ENCODE measurements around the gene MYL7. TPM values are rescaled to one million over a fixed set of nuclear protein-coding genes. Genes with fewer than 3 reads are reported as not detected.

The MYL7 gene
- total RNA-seq, 2 experiments from 2014 or later: not detected

DNA sequence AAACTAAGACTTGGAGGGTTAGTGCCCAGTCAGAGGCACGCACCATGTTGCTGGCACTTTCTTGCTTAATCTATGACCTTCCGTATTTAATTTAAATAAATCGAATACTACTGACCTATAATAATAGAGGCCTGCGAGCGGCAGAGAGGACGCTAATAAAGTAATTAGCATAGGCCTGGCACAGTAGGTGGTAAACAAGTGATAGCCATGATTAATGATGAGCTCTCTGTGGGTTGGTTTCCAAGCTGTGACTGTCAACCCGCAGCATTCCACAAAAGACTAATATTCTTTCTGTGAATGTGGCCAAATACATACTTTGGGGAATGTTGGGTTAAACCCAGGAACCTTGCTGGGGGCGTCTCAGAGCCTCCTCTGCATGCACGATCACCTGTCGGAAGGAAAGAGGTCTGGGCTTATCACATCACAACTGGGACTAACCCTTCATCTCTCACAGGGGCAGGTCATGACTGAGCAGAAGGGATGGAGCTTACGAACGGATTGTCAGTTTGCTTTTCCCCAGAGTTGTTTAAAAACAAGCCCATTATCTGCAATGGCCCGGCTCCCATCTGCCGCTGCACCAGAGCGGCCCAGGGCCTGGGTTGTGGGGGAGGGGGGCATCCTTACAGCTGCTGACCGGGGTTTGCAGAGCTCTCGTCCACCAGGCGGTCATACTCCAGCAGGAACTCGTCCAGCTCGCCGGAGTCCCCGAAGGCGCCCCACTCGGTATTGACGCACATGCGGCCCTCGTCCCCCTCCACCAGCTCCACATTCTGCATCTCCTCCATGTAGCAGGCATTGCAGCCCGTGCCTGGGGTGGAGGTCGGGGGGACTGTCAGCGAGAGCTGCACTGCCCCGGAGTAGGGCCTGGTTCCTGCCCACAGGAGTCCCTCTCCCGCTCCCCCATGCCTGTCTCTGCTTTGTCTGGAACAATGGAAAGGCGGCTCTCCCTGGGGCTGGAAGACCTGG lies 6.2 kb upstream of the MYL7 start:
- Histone ChIP-seq H4K20me1 (ENCODE audit: insufficient read depth, low read length) (no peaks in the 10 kb centered on the region), H3K4me1 (ENCODE audit: insufficient read depth, low read length, poor library complexity, severe bottlenecking) (no peaks in the 10 kb centered on the region), H3K4me2 (ENCODE audit: low read length) (no peak overlapping the region), H3K9me3 (ENCODE audit: low read length) (no peaks in the 10 kb centered on the region), H3K9me2 (ENCODE audit: insufficient read depth, low read length) (no peaks in the 10 kb centered on the region), H3K36me3 (ENCODE audit: insufficient read depth, low read length) (no peaks in the 10 kb centered on the region), H3K4me3 (ENCODE audit: low read depth, low read length, poor library complexity, severe bottlenecking) (no peak overlapping the region), H2AFZ (ENCODE audit: low read length) (no peak overlapping the region), H3K79me2 (ENCODE audit: insufficient read depth, low read depth, low read length) (no peaks in the 10 kb centered on the region), H3K27ac (ENCODE audit: low read depth, low read length, poor library complexity, severe bottlenecking) (no peak overlapping the region)
- CTCF ChIA-PET (ENCODE audit: unreplicated experiment): no interaction called here
- TF ChIP-seq EZH2phosphoT487 (IDR thresholded peaks at IDR 0.05; ENCODE audit: borderline replicate concordance, low read depth, low read length): no peak
- TF ChIP-seq, protein P1, sequence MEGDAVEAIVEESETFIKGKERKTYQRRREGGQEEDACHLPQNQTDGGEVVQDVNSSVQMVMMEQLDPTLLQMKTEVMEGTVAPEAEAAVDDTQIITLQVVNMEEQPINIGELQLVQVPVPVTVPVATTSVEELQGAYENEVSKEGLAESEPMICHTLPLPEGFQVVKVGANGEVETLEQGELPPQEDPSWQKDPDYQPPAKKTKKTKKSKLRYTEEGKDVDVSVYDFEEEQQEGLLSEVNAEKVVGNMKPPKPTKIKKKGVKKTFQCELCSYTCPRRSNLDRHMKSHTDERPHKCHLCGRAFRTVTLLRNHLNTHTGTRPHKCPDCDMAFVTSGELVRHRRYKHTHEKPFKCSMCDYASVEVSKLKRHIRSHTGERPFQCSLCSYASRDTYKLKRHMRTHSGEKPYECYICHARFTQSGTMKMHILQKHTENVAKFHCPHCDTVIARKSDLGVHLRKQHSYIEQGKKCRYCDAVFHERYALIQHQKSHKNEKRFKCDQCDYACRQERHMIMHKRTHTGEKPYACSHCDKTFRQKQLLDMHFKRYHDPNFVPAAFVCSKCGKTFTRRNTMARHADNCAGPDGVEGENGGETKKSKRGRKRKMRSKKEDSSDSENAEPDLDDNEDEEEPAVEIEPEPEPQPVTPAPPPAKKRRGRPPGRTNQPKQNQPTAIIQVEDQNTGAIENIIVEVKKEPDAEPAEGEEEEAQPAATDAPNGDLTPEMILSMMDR (conservative IDR thresholded peaks at IDR 0.05; ENCODE audit: low read length): no peak
- BruUV-seq (replicated peaks): no TSS peak
- DNase-seq (ENCODE audit: low spot score): no peak
- POLR2A ChIA-PET: interaction anchor here (0.9 kb wide), 1 partner anchor 16 kb away, joined by 3 read pairs; no protein-coding TSS in a partner anchor
- intact Hi-C loops (cut with micrococcal nuclease; ENCODE audit: unreplicated experiment): no loop called here

DNA sequence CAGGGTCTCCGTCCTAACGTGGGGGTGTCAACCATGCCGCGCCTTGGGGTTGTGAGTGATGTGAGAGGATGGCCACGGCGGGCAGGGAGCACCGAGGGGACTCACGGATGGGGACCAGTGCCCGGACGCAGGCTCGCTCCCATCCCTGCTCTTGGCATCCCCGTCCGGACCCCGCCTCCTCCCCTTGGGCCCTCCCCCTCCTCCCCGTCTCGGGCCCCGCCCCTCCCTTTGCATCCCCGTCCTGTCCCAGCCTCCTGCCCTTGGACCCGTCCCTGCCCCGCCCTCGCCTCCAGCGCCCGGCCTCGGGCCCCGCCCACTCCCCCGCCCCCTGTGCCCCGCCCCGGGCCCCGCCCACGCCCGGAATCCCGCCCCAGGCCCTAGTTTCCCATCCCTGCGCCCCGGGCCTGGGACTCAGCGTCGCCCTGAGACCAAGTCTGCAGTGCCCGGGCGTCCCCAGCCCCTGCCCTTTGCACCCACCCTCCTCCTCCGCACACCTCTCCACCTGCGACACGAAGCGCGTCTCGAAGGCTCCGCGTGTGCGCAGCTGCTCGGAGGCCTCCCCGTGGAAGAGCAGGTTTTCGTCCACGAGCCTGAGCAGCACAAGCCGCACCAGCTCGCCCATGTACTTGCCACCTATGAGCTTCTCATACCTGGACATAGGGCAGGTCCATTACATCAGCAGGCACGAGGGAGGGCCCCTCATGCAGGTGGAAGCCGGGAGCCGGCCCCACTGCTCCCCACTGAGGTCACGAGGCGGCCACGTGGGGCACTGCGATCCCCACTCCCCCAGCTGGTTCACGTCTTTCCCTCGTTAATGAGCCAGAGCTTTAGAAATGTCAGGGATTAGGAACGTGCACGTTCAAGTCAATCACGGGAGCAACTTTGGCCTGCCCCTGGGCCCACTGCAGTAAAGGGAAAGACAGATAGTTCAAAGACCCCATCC lies 5.1 kb upstream of the MYL7 start:
- Histone ChIP-seq H3K4me1 (ENCODE audit: insufficient read depth, low read length, poor library complexity, severe bottlenecking) (no peaks in the 10 kb centered on the region), H3K4me2 (ENCODE audit: low read length) (peak overlapping the region; percentile 61; the same call in 1 of the 2 replicates), H3K9me2 (ENCODE audit: insufficient read depth, low read length) (no peaks in the 10 kb centered on the region), H2AFZ (ENCODE audit: low read length) (no peak overlapping the region), H3K79me2 (ENCODE audit: insufficient read depth, low read depth, low read length) (no peaks in the 10 kb centered on the region), H3K27ac (ENCODE audit: low read depth, low read length, poor library complexity, severe bottlenecking) (no peak overlapping the region), H3K4me3 (ENCODE audit: low read depth, low read length, poor library complexity, severe bottlenecking) (peak overlapping the region; percentile 33), H4K20me1 (ENCODE audit: insufficient read depth, low read length) (no peaks in the 10 kb centered on the region), H3K9me3 (ENCODE audit: low read length) (no peaks in the 10 kb centered on the region), H3K36me3 (ENCODE audit: insufficient read depth, low read length) (no peaks in the 10 kb centered on the region)
- BruUV-seq (replicated peaks): no TSS peak
- intact Hi-C loops (cut with micrococcal nuclease; ENCODE audit: unreplicated experiment): no loop called here
- TF ChIP-seq, protein P1 (conservative IDR thresholded peaks at IDR 0.05; ENCODE audit: low read length): no peak
- TF ChIP-seq EZH2phosphoT487 (IDR thresholded peaks at IDR 0.05; ENCODE audit: borderline replicate concordance, low read depth, low read length): no peak
- DNase-seq (ENCODE audit: low spot score): peak; percentile 67
- POLR2A ChIA-PET: no interaction called here
- CTCF ChIA-PET (ENCODE audit: unreplicated experiment): no interaction called here
